BE2C (cell line): ENCODE results near the gene PTPDC1.
"Not testable (repeated sequence)": the region's sequence is repeated elsewhere in the genome, so short reads cannot be mapped to it uniquely, and the experiment has no call there.

Experiments
- DNase-seq: peaks from one replicate; pipeline ENCODE4 v3.0.0-alpha.2; 2020
- H3K27me3 ChIP-seq: fragments of 250-450 bp; sonication (Bioruptor Pico); 2 replicates; pipeline ENCODE4 v1.5.1; 2020; ENCODE audit warnings: mild to moderate bottlenecking
- H3K36me3 ChIP-seq: fragments of 250-450 bp; sonication (Bioruptor Pico); 2 replicates; pipeline ENCODE4 v1.5.1; 2020; ENCODE audit warnings: mild to moderate bottlenecking
- H3K4me1 ChIP-seq: fragments of 250-450 bp; sonication (Bioruptor Pico); 2 replicates; pipeline ENCODE4 v1.5.1; 2020
- H3K4me3 ChIP-seq: 2 replicates; pipeline ENCODE4 v1.5.1; 2011; ENCODE audit warnings: low read depth, low read length
- H3K9me3 ChIP-seq: fragments of 250-450 bp; sonication (Bioruptor Pico); 2 replicates; pipeline ENCODE4 v1.5.1; 2020
- CTCF ChIP-seq: IDR thresholded peaks from 2 replicates; pipeline ENCODE4 v1.5.1; 2012; ENCODE audit warnings: mild to moderate bottlenecking, low read depth, low read length

The PTPDC1 gene

GRCh38 chr9:94111446-94111845 is 27.2 kb downstream of the PTPDC1 start:
- Histone ChIP-seq H3K27me3 (no peaks in the 10 kb centered on the region), H3K4me1 (no peaks in the 10 kb centered on the region), H3K4me3 (no peak overlapping the region), H3K36me3 (no peaks in the 10 kb centered on the region), H3K9me3 (no peaks in the 10 kb centered on the region)
- DNase-seq: no peak
- TF ChIP-seq CTCF: no peak

- H3K9me3 ChIP-seq: no peaks in the 10 kb centered on the region
- TF ChIP-seq CTCF: no peak
- H3K4me1 ChIP-seq: no peaks in the 10 kb centered on the region
- DNase-seq: no peak
- no peaks in the 10 kb centered on the region for H3K36me3 ChIP-seq
- H3K27me3 ChIP-seq: no peaks in the 10 kb centered on the region
- no peak overlapping the region for H3K4me3 ChIP-seq
These were observed 28.6 kb downstream of the PTPDC1 start for GRCh38 chr9:94112716-94113465.

GRCh38 chr9:94120088-94120487 is 35.8 kb downstream of the PTPDC1 start:
- not testable (repeated sequence) for H3K27me3 ChIP-seq, H3K9me3 ChIP-seq, H3K4me3 ChIP-seq, DNase-seq, H3K4me1 ChIP-seq, H3K36me3 ChIP-seq

DNA sequence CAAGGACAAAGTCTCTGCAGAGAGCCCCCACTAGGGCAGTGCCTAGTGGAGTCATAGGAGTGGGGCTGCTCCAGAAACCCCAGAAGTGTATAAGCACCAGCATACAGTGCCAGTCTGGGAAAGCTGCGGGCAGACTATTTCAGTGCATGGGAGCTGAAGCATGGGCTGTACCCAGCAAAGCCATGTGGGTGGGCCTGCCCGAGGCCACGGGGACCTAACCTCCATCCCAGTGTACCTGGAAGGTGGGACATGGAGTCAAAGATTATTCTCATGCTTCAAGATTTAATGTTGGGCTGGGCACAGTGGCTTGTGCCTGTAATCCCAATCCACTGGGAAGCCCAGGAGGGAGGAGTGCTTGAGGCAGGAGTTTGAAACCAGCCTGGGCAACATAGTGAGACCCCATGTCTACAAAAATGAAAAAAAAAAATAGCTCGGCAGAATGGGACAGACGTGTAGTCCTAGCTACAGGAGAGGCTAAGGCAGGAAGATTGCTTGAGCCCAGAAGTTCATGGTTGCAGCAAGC is 36.7 kb downstream of the PTPDC1 start:
- no peak for DNase-seq
- TF ChIP-seq CTCF: no peak

DNA sequence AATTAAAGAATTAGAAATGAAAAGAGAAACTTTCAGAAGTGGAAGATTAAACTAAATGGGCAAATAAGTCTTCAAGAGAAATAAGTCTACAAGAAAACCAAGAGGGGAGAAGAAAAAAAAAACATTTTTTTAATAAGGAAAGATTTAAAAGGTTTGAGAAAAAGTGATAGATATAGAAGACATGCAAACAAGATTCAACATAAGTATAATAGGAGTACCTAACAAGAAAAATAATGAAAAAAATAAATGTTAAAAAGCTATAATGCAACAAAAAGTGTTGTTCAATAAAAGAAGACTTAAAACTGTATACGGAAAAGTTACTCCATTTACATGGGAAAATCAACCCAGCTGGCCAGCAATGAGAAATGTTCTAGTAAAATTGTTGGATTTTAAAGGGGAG is 42.6 kb downstream of the PTPDC1 start:
- no peaks in the 10 kb centered on the region for H3K27me3 ChIP-seq
- TF ChIP-seq CTCF: no peak
- no peak overlapping the region for H3K4me3 ChIP-seq
- H3K36me3 ChIP-seq: no peaks in the 10 kb centered on the region
- DNase-seq: no peak
- H3K9me3 ChIP-seq: no peaks in the 10 kb centered on the region
- no peaks in the 10 kb centered on the region for H3K4me1 ChIP-seq

More for the DNA sequence above, 36.7 kb downstream of the PTPDC1 start:
- no peaks in the 10 kb centered on the region for H3K4me1 ChIP-seq
- no peaks in the 10 kb centered on the region for H3K36me3 ChIP-seq
- no peak overlapping the region for H3K4me3 ChIP-seq
- no peaks in the 10 kb centered on the region for H3K27me3 ChIP-seq
- H3K9me3 ChIP-seq: no peaks in the 10 kb centered on the region

DNA sequence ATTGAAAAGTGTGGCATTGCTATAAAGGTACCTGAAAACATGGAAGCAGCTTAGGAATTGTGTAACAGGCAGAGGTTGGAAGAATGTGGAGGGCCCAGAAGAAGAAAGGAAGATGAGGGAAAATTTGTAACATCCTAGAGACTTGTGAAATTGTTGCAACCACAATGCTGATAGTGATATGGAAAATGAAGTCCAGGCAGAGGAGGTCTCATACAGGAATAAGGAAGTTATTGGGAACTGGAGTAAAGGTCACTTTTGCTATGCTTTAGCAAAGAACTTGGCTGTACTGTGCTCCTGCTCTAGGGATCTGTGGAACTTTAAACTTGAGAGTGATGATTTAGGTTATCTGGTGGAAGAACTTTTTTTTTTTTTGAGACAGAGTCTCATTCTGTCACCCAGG is 43.5 kb downstream of the PTPDC1 start:
- H3K27me3 ChIP-seq: no peaks in the 10 kb centered on the region
- H3K9me3 ChIP-seq: no peaks in the 10 kb centered on the region
- no peak for DNase-seq
- H3K36me3 ChIP-seq: no peaks in the 10 kb centered on the region
- H3K4me3 ChIP-seq: no peak overlapping the region
- no peak for TF ChIP-seq CTCF
- H3K4me1 ChIP-seq: no peaks in the 10 kb centered on the region
